SHP77 (cell line): ENCODE results near the gene HEPHL1.
"Not testable (repeated sequence)": the region's sequence is repeated elsewhere in the genome, so short reads cannot be mapped to it uniquely, and the experiment has no call there.

Experiments
- DNase-seq, 2 experiments: peaks; one replicate each; lab custom pipeline; 2025; lab: John Stamatoyannopoulos, UW

Gene HEPHL1

GRCh38 chr11:94089341-94089740, 68.2 kb downstream of the HEPHL1 start:
- no peak for DNase-seq

- DNase-seq: no peak
These were observed 69.2 kb downstream of the HEPHL1 start for GRCh38 chr11:94090401-94090800.

DNA sequence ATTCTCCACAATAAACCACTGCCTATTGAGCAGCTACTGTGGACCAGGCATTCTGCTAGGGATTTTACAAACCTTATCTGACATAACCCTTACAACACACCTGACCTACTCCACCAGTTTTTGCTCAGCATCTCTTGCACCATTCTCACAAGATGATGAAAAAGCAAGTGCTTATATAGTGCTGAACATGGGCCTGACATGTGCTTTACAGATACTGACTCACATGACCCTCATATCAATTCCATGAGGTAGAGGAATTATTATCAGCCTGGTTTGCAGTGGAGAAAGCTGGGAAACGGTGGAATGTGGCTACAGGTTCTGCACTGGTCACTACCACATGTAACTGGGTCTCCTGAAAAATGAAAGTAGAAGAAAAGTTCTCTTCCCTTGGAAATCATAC, 69.9 kb downstream of the HEPHL1 start:
- DNase-seq: no peak

DNA sequence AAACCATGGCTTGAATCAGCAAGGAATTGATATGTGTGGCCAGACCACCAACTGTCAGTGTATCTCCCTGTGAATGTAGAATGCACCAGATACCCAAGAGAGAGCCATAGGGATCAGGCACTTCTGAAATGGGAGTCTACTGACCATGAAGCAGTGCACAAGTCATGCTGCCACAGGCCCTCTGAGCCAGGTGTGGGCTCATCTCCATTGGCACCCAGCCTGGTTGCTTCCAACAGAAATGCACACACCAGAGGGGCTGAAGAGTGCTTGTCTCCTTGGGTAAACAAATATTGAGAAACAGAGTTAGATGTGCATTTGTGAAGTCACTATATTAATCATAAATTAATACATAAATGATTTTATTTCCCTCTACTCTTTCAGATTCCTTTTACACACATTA, 79.1 kb downstream of the HEPHL1 start:
- DNase-seq: peak; percentile 79 to 89

- DNase-seq: no peak
These were observed 82.3 kb downstream of the HEPHL1 start for GRCh38 chr11:94103471-94103870.

DNA sequence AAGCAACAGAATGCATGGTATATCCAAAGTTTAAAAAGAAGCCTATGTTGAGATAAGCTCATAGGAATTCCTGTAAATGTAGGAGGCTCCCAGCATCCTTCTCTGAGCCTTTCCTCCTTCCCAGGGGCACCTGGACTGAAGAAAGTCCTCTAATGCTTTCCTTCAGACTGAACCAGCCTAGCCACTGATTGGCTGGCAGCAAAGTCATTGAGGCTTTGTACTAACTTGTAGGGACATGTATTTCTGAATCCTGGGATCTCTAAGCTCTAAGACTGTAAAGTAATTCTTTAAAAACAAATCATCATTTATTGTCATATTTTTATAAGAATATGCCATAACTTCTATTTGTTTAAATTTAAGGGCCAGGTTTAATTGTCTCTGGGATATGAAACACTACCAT, 83.6 kb downstream of the HEPHL1 start:
- no peak for DNase-seq

GRCh38 chr11:94106716-94107115, 85.6 kb downstream of the HEPHL1 start:
- no peak for DNase-seq

- no peak for DNase-seq
These were observed 86.2 kb downstream of the HEPHL1 start for GRCh38 chr11:94107363-94107762.

- no peak for DNase-seq
These were observed 90.1 kb downstream of the HEPHL1 start for GRCh38 chr11:94111241-94111640.

GRCh38 chr11:94111660-94112059, 90.5 kb downstream of the HEPHL1 start:
- no peak for DNase-seq

GRCh38 chr11:94112206-94112953, 91.2 kb downstream of the HEPHL1 start:
- DNase-seq: no peak

DNA sequence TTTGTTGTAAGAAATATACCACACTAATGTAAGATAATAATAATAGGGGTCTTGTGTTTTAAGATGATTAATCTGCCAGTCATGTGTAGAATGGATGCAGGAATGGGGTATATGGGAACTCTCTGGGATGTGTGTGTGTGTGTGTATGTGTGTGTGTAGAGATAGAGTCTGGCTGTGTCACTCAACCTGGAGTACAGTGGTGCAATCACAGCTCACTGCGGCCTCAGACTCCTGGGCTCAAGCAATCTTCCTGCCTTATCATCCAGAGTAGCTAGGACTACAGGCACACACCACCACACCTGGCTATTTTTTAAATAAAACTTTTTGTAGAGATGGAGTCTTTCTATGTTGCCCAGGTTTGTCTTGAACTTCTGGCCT, 96.0 kb downstream of the HEPHL1 start:
- DNase-seq: no peak

DNA sequence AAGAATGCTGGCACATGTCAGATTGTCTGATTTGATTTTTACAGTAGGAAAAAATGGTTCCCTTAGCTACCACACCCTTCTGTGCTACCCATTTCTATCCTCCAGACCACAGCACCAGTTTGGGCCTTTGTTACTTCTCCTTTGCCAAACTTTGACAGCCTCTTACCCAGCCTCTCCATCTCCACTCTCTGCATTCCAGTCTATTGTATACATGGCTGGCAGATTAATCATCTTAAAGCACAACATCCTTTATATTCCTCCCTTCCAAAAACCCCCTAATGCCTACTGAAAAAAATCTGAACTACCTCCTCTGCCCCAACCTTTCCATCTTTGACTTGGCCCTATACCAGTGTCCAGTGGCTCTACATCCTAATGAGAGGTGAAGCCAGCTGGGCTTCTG, 96.7 kb downstream of the HEPHL1 start:
- no peak for DNase-seq

DNA sequence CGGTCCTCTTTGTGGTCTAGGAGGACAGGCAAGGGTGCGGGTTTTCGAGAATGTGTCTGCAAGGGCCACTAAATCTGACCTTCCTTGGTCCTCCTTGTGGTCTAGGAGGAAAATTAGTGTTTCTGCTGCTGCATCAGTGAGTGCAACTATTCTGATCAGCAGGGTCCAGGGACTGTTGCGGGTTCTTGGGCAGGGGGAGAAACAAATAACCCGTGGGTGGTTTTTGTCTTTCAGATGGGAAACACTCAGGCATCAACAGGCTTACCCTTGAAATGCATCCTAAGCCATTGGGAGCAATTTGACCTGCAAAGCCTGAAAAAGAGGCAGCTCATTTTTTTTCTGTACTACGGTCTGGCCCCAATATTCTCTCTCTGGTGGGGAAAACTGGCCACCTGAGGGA, 98.5 kb downstream of the HEPHL1 start:
- DNase-seq: not testable (repeated sequence)

DNA sequence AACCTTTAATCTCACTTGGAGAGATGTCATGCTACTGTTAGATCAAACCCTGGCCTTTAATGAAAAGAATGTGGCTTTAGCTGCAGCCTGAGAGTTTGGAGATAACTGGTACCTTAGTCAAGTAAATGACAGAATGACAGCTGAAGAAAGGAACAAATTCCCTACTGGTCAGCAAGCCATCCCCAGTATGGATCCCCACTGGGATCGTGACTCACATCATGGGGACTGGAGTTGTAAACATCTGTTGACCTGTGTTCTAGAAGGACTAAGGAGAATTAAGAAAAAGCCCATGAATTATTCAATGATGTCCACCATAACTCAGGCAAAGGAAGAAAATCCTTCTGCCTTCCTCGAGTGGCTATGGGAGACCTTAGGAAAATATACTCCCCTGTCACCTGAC, 99.4 kb downstream of the HEPHL1 start:
- DNase-seq: not testable (repeated sequence)

DNA sequence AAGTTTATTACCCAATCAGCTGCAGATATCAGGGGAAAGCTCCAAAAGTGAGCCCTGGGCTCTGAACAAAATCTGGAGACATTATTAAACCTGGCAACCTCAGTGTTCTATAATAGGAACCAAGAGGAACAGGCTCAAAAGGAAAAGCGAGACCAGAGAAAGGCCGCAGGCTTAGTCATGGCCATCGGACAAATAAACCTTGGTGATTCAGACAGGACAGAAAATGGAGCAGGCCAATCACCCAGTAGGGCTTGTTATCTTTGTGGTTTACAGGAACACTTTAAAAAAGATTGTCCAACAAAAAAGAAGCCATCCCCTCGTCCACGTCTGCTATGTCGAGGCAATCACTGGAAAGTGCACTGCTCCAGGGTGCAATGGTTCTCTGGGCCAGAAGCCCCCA, 99.8 kb downstream of the HEPHL1 start:
- no peak for DNase-seq

GRCh38 chr11:94125407-94126115, 104.4 kb downstream of the HEPHL1 start:
- DNase-seq: no peak

DNA sequence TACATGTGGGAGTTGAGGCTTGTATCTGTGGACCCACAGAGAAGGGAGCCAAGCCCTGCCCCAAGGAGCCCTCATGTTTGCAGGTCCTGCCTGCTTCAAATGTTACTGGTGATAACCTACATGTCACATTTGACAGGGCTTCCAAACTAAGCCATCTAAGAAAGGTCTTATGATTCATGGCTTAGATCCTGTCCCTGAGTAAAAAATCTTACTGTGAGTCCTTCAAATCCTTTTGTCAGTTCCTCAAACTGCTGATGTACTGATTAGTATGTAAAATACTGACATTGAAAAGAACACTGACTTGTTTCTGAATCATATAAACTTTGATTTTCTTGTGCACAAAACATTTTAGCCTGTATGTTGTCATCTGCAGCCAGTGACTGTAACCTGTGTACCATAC, 106.5 kb downstream of the HEPHL1 start:
- DNase-seq: no peak

GRCh38 chr11:94128291-94128745, 107.2 kb downstream of the HEPHL1 start:
- DNase-seq: peak in 1 of 2 experiments; percentile 18

DNA sequence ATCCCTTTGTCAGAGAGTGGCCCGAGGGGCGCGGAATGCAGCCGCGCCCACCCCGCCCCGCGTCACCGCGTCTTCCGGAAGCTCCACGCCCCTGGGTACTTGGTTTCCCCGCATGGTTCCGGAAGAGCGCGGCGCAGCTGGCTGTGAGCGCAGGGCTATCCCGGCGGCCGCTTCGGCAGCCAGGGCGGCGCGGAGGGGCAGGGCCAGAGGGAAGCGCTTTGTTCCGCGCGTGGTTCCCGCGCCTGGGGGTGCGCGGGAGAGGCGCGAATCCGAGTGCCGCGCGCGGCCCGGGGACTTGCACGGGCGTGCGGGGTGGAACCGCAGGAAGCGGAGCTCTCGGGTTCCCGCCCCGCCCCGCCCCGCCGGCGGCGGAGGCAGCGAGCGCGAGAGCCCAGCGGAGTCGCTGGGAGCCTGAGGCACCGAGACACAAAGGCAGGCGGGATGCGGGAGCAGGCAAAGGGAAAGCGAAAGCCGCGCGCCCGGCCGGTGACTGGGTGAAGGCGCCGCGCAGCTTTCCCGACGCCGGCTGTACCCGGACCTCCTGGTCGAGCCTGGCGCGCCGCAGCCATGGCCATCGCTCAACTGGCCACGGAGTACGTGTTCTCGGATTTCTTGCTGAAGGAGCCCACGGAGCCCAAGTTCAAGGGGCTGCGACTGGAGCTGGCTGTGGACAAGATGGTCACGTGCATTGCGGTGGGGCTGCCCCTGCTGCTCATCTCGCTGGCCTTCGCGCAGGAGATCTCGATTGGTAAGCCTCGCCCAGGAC, 107.8 kb downstream of the HEPHL1 start, which contains the start of gene PANX1:
Gene PANX1 (plus strand): TSS at position 96 of the 766 bp plus-strand sequence. CDS start 472 bp downstream, at position 568.
- DNase-seq: peak; percentile 79 to 90

GRCh38 chr11:94129512-94130297, 108.6 kb downstream of the HEPHL1 start:
- DNase-seq: no peak
